IMR-90 (cell line): ENCODE data around the gene TCERG1. TPM values are rescaled to one million over a fixed set of nuclear protein-coding genes. Genes with fewer than 3 reads are reported as not detected.

Source experiments
- ATAC-seq: fragments of 200-7000 bp; cut with Tn5 transposase; 2 replicates; pipeline ENCODE4 v1.9.1; 2020; ENCODE audit warnings: low read depth, mild to moderate bottlenecking, moderate library complexity
- BruUV-seq: library from RNA; stranded (reverse); fragments of 400-500 nt; replicated peaks from 2 replicates; lab custom pipeline; 2021; lab: Mats Ljungman, UMichigan
- CTCF ChIA-PET: fragments of 300-600 bp; formaldehyde crosslinking; extraction: SDS; loops from one replicate; lab custom pipeline; 2021; ENCODE audit warnings: antibody characterized with exemption; lab: Yijun Ruan, JAX
- POLR2A ChIA-PET: fragments of 300-600 bp; sonication (Branson Sonifier 250); formaldehyde crosslinking; loops from one replicate; lab custom pipeline; 2022; ENCODE audit warnings: antibody characterized with exemption; ENCODE audit not compliant: unreplicated experiment; lab: Charles Lee
- DNase-seq: peaks from one replicate; pipeline ENCODE4 v3.0.0; 2013
- H2AFZ ChIP-seq: replicated peaks from 2 replicates; pipeline ENCODE3; 2013; ENCODE audit warnings: low read length, mild to moderate bottlenecking; ENCODE audit not compliant: poor library complexity
- H2AK5ac ChIP-seq: 2 replicates; pipeline ENCODE4 v1.6.1; 2013; ENCODE audit warnings: low read depth, low read length, inconsistent platforms
- H2AK9ac ChIP-seq: replicated peaks from 2 replicates; pipeline ENCODE3; 2013; ENCODE audit warnings: mild to moderate bottlenecking, low read depth, low read length, moderate library complexity; ENCODE audit not compliant: poor library complexity
- H2BK120ac ChIP-seq: 2 replicates; pipeline ENCODE4 v1.6.1; 2013; ENCODE audit warnings: low read depth, low read length, inconsistent platforms
- H2BK15ac ChIP-seq: 3 replicates; pipeline ENCODE4 v1.6.1; 2013; ENCODE audit warnings: low read depth, low read length, inconsistent platforms
- H2BK20ac ChIP-seq: 2 replicates; pipeline ENCODE4 v1.6.1; 2013; ENCODE audit warnings: low read depth, mild to moderate bottlenecking, inconsistent platforms, low read length, moderate library complexity
- H2BK5ac ChIP-seq: 2 replicates; pipeline ENCODE4 v1.6.1; 2013; ENCODE audit warnings: mild to moderate bottlenecking, low read depth, low read length, inconsistent platforms; ENCODE audit not compliant: poor library complexity, severe bottlenecking
- H3K14ac ChIP-seq: replicated peaks from 2 replicates; pipeline ENCODE4 v1.6.1; 2013; ENCODE audit warnings: low read depth, low read length, inconsistent platforms
- H3K18ac ChIP-seq: 2 replicates; pipeline ENCODE4 v1.6.1; 2013; ENCODE audit warnings: low read depth, low read length, control low read depth
- H3K23ac ChIP-seq: 2 replicates; pipeline ENCODE4 v1.6.1; 2013; ENCODE audit warnings: low read depth, low read length, inconsistent platforms
- H3K27ac ChIP-seq: 2 replicates; pipeline ENCODE4 v1.5.1; 2013; ENCODE audit warnings: mild to moderate bottlenecking, control low read depth, low read length; ENCODE audit not compliant: insufficient read depth
- H3K27me3 ChIP-seq: 2 replicates; pipeline ENCODE4 v1.6.1; 2013; ENCODE audit warnings: low read length; ENCODE audit not compliant: control insufficient read depth, insufficient read depth
- H3K36me3 ChIP-seq: 2 replicates; pipeline ENCODE4 v1.6.1; 2013; ENCODE audit warnings: low read length, mixed read lengths; ENCODE audit not compliant: control insufficient read depth, insufficient read depth
- H3K4ac ChIP-seq: 2 replicates; pipeline ENCODE4 v1.6.1; 2013; ENCODE audit warnings: low read depth, low read length, inconsistent platforms
- H3K4me1 ChIP-seq: 2 replicates; pipeline ENCODE4 v1.6.1; 2013; ENCODE audit warnings: low read length, mixed read lengths; ENCODE audit not compliant: control insufficient read depth, insufficient read depth
- H3K4me2 ChIP-seq: 2 replicates; pipeline ENCODE4 v1.6.1; 2013; ENCODE audit warnings: low read depth, mild to moderate bottlenecking, control low read depth, low read length, moderate library complexity
- H3K4me3 ChIP-seq: 2 replicates; pipeline ENCODE4 v1.5.1; 2013; ENCODE audit warnings: low read depth, mild to moderate bottlenecking, control low read depth, low read length, moderate library complexity; ENCODE audit not compliant: insufficient read depth
- H3K56ac ChIP-seq: 2 replicates; pipeline ENCODE4 v1.6.1; 2013; ENCODE audit warnings: low read length, inconsistent platforms; ENCODE audit not compliant: insufficient read depth; ENCODE audit errors: extremely low read depth
- H3K79me1 ChIP-seq, 2 experiments: 2 replicates each; pipeline ENCODE4 v1.6.1; 2013; ENCODE audit warnings: low read length in 2 of 2, inconsistent platforms in 1 of 2, low read depth in 1 of 2
- H3K9ac ChIP-seq: 2 replicates; pipeline ENCODE4 v1.6.1; 2013; ENCODE audit warnings: low read depth, low read length, control low read depth
- H3K9me1 ChIP-seq: 2 replicates; pipeline ENCODE4 v1.6.1; 2013; ENCODE audit warnings: low read length, inconsistent platforms; ENCODE audit not compliant: insufficient read depth
- H3K9me3 ChIP-seq: 2 replicates; pipeline ENCODE4 v1.6.1; 2013; ENCODE audit warnings: low read length; ENCODE audit not compliant: control insufficient read depth, insufficient read depth
- H4K20me1 ChIP-seq: 2 replicates; pipeline ENCODE4 v1.6.1; 2013; ENCODE audit warnings: low read length, inconsistent platforms; ENCODE audit not compliant: insufficient read depth
- H4K5ac ChIP-seq: 2 replicates; pipeline ENCODE4 v1.6.1; 2013; ENCODE audit warnings: mild to moderate bottlenecking, low read depth, low read length, control low read depth
- H4K8ac ChIP-seq, 2 experiments: 2 replicates each; pipeline ENCODE4 v1.6.1; 2013; ENCODE audit warnings: low read depth in 2 of 2, low read length in 2 of 2, control low read depth in 1 of 2, inconsistent platforms in 1 of 2
- H4K91ac ChIP-seq: 2 replicates; pipeline ENCODE4 v1.6.1; 2013; ENCODE audit warnings: low read depth, low read length, inconsistent platforms; ENCODE audit not compliant: insufficient read depth
- BHLHE40 ChIP-seq: fragments of 150-350 bp; IDR thresholded peaks from 2 replicates; pipeline ENCODE4 v1.6.1; 2016; ENCODE audit warnings: mild to moderate bottlenecking, low read depth, low read length
- CHD1 ChIP-seq: IDR thresholded peaks from 2 replicates; pipeline ENCODE4 v1.6.1; 2012; ENCODE audit warnings: low read depth, low read length, improper control_type of control experiment
- CTCF ChIP-seq: conservative IDR thresholded peaks from 2 replicates; pipeline ENCODE4 v1.5.1; 2012; ENCODE audit warnings: mild to moderate bottlenecking, low read depth, low read length, improper control_type of control experiment
- MAFK ChIP-seq: IDR thresholded peaks from 2 replicates; pipeline ENCODE4 v1.6.1; 2012; ENCODE audit warnings: low read depth, low read length, improper control_type of control experiment
- MXI1 ChIP-seq: IDR thresholded peaks from 2 replicates; pipeline ENCODE4 v1.6.1; 2012; ENCODE audit warnings: low read depth, mild to moderate bottlenecking, low read length, moderate library complexity, borderline replicate concordance
- NFE2L2 ChIP-seq: fragments of 150-350 bp; IDR thresholded peaks from 2 replicates; pipeline ENCODE4 v1.6.1; 2016; ENCODE audit warnings: low read depth, mild to moderate bottlenecking, low read length
- USF2 ChIP-seq: fragments of 150-350 bp; IDR thresholded peaks from 2 replicates; pipeline ENCODE4 v1.6.1; 2017; ENCODE audit warnings: mild to moderate bottlenecking, antibody characterized with exemption, low read length, low read depth
- dilution Hi-C: fragments of 300-500 bp; cut with HindIII; formaldehyde crosslinking; loops from one replicate; pipeline ENCODE4 v1.14.3; 2018; ENCODE audit warnings: low sequenced_read_pairs; ENCODE audit not compliant: unreplicated experiment
- in situ Hi-C: fragments of 300-500 bp; cut with MboI; formaldehyde crosslinking; loops from 3 replicates; pipeline ENCODE4 v1.14.3; 2019; ENCODE audit warnings: low sequenced_read_pairs, inconsistent platforms, mixed read lengths
- intact Hi-C: fragments of 100-400 bp; cut with micrococcal nuclease; formaldehyde crosslinking; loops from 2 replicates; pipeline ENCODE4 v1.10.0; 2022
- polyA plus RNA-seq, 3 experiments: library from polyadenylated mRNA; depleted of rRNA; stranded (reverse); fragments of >200 nt; gene quantifications; 2 replicates each; pipeline ENCODE4 v1.2.3, GENCODE V29; 2012; ENCODE audit warnings: low replicate concordance in 1 of 3
- total RNA-seq: library from RNA; depleted of rRNA; stranded (reverse); fragments of >200 nt; gene quantifications from 2 replicates; pipeline ENCODE4 v1.2.3, GENCODE V29; 2012

Gene TCERG1
- total and polyA plus RNA-seq, 2 of the 4 experiments (the other 2 are of a cell fraction) = 21.9 to 44.7 TPM

- no peaks in the 10 kb centered on the region for H3K9me1 ChIP-seq
- H3K23ac ChIP-seq = no peak overlapping the region
- no peak overlapping the region for H3K4ac ChIP-seq
- H3K36me3 ChIP-seq = peaks cover 9% of the 10 kb centered on the region
- dilution Hi-C loops = no loop called here
- no peak overlapping the region for H2AK5ac ChIP-seq
- H4K91ac ChIP-seq = no peak overlapping the region
- no peak overlapping the region for H2AFZ ChIP-seq
- H4K5ac ChIP-seq = no peak overlapping the region
- H3K27ac ChIP-seq = no peak overlapping the region
- H3K18ac ChIP-seq = no peak overlapping the region
- no peaks in the 10 kb centered on the region for H3K27me3 ChIP-seq
- no peaks in the 10 kb centered on the region for H4K20me1 ChIP-seq
- no peaks in the 10 kb centered on the region for H3K4me1 ChIP-seq
- no peak overlapping the region for H3K4me3 ChIP-seq
- H3K4me2 ChIP-seq = no peak overlapping the region
- ChIA-PET CTCF (no interaction called here), POLR2A (no interaction called here)
- H2AK9ac ChIP-seq = no peak overlapping the region
- TF ChIP-seq CHD1 (no peak), CTCF (no peak), MXI1 (no peak), NFE2L2 (no peak), USF2 (no peak), BHLHE40 (no peak), MAFK (no peak)
- no peak overlapping the region for H3K9ac ChIP-seq
- H3K56ac ChIP-seq = no peak overlapping the region
- ATAC-seq (no peak), DNase-seq (no peak)
- no peaks in the 10 kb centered on the region for H3K9me3 ChIP-seq
- H4K8ac ChIP-seq = no peak overlapping the region
- no peak overlapping the region for H2BK5ac ChIP-seq
- in situ Hi-C loops = no loop called here
- no peak overlapping the region for H2BK20ac ChIP-seq
- no TSS peak for BruUV-seq
- H2BK120ac ChIP-seq = no peak overlapping the region
- intact Hi-C loops = no loop called here
- H2BK15ac ChIP-seq = no peak overlapping the region
- H3K79me1 ChIP-seq = no peaks in the 10 kb centered on the region; a peak in 1 of 4 replicates
- no peak overlapping the region for H3K14ac ChIP-seq
Measured at GRCh38 chr5:146484714-146485391, 37.7 kb downstream of the TCERG1 start.
